HFFc6 (cell line): Measurements from ENCODE around the gene VAMP2. TPM values are rescaled to one million over a fixed set of nuclear protein-coding genes. Genes with fewer than 3 reads are reported as not detected.
A peak's percentile ranks its signal among the peaks of the same experiment; 100 is the strongest.

Source experiments
- DNase-seq: peaks from one replicate; pipeline ENCODE4 v3.0.0-alpha.2; 2018
- H3K27ac Mint-ChIP-seq: 2 replicates; pipeline ENCODE4 v1.8.0; 2020; ENCODE audit warnings: mild to moderate bottlenecking, mixed read lengths
- H3K27me3 Mint-ChIP-seq: 2 replicates; pipeline ENCODE4 v1.8.0; 2021; ENCODE audit warnings: mild to moderate bottlenecking, moderate library complexity, mixed read lengths; ENCODE audit not compliant: insufficient read depth
- H3K36me3 Mint-ChIP-seq: 2 replicates; pipeline ENCODE4 v1.8.0; 2021; ENCODE audit warnings: low read depth, mixed read lengths
- H3K4me1 Mint-ChIP-seq: 2 replicates; pipeline ENCODE4 v1.8.0; 2020; ENCODE audit warnings: low read depth, mixed read lengths
- H3K4me3 Mint-ChIP-seq: 2 replicates; pipeline ENCODE4 v1.8.0; 2020; ENCODE audit warnings: mild to moderate bottlenecking, moderate library complexity, mixed read lengths
- H3K9me3 Mint-ChIP-seq: 2 replicates; pipeline ENCODE4 v1.8.0; 2020; ENCODE audit warnings: mild to moderate bottlenecking, mixed read lengths
- CTCF ChIP-seq: fragments of 200-600 bp; sonication (generic); IDR thresholded peaks from 2 replicates; pipeline ENCODE4 v1.5.0; 2021; ENCODE audit warnings: antibody characterized with exemption, mild to moderate bottlenecking
- total RNA-seq, 6 experiments: library from RNA; stranded (reverse); fragmentation: NEBNext Ultra II Directional; extraction: Animal tissue kit (Norgen Biotek cat#: 25700); gene quantifications; 2 replicates in 1 of 6; 3 replicates in 5 of 6; pipeline ENCODE4 v1.2.3, GENCODE V29; 2021

VAMP2 gene
- total RNA-seq, 6 experiments from 2014 or later: 37.0 to 47.6 (median 44.5) TPM

DNA sequence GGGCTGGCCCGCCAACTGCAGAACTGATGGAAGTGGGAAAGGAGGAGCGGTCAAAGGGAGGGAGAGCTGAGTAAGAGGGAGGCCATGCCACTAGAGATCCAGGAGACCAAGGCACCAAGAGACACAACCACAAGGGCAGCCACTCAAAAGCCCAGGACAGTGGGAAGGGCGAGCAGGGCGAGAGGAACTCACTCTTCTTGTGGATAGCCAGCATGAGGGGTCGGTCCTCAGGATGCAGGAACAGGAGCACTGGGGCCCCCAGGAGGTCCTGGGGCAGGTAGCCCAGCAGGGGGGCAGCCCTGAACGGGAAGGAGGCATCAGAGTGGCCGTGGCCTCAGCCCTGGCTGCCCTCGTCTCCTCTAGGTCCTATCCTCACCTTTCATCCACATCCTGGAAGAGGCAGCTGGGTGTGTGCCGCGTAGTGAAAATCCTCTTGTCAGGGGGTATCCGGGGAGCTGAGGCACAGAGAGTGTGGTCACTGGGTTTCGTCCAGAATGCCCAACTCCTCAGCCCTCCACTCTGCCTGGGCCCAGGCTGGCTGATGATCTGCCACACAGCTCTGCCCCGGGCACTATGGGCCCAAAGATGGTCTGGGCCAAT, 14.8 kb downstream of the VAMP2 start:
- DNase-seq: no peak
- Mint-ChIP-seq H3K36me3 (peaks cover 20% of the 10 kb centered on the region), H3K4me3 (no peak overlapping the region), H3K27ac (peak overlapping the region; percentile 24), H3K9me3 (no peaks in the 10 kb centered on the region), H3K27me3 (peaks cover 40% of the 10 kb centered on the region), H3K4me1 (peaks cover 7% of the 10 kb centered on the region)
- no peak for TF ChIP-seq CTCF

DNA sequence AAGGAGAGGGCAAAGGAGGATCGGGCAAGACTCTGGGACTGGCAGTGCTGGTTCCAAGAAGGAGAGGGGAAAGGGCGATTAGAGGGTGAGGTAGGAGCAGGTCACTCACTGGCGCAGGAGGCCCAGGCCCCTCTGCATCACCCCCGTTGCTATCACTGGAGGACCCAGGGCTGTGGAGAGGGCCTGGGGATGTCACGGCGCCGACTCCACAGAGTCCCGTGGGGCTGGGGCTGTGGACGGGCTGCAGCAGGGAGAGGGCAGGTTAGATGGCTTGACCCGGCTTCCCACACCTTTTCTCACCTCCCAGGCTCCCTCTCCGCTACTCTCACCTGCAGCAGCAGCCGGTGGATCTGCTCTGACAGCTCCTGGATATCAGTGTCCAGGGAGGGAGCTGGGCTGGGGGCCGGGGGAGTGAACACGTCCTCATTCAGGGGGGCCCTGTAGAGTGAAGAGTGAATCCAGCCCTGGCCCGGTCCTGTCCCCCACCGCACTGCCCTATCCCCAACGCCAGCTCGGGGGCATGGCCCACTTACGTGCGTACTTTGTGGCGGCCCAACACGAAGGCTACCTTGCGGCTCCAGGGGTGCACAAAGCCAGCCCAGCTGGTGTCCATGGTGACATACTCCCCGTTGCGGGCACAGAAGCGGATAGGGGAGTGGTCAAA, 15.5 kb downstream of the VAMP2 start:
- peaks cover 37% of the 10 kb centered on the region for H3K27me3 Mint-ChIP-seq
- peak overlapping the region; percentile 24 for H3K27ac Mint-ChIP-seq
- no peak overlapping the region for H3K4me3 Mint-ChIP-seq
- TF ChIP-seq CTCF: no peak
- DNase-seq: no peak
- peaks cover 7% of the 10 kb centered on the region for H3K4me1 Mint-ChIP-seq
- H3K36me3 Mint-ChIP-seq: peaks cover 20% of the 10 kb centered on the region
- H3K9me3 Mint-ChIP-seq: no peaks in the 10 kb centered on the region

DNA sequence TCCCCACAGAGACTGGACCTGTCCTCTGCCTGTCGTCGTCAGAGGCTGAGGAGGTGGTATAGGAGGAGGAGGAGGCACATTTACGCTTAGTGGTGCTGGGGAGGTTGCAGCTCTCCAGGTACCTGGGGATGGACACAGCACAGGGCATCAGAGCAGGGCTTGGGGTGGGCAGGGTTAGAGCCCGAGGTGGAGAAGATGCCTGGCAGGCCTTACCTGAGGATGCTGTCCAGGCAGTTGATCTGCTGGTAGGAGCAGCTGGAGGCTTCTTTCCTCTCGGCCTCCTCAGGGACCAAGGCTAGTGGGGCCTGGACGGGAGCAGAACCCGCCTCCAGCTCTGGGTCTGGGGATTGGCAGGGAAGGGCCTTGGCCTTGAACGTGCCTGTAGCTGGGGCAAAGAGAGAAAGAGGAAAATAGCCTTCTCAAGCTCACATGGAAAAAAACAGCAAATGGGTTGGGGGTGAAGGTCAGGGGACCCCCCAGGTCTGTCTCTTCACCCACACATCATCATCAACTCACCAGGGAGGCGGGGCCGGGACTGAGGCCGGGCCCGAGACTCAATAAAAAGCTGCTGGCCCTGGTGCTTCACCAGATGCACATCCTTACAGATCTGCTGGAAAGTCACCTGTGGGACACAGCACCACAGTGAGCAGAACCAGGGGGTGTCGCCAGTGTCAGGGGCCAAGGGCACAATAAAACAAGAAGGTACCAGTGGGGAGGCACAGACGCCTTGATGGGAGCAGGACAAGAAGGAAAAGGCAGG, 16.2 kb downstream of the VAMP2 start:
- H3K4me1 Mint-ChIP-seq: peaks cover 3% of the 10 kb centered on the region
- peaks cover 34% of the 10 kb centered on the region for H3K27me3 Mint-ChIP-seq
- TF ChIP-seq CTCF: no peak
- no peaks in the 10 kb centered on the region for H3K9me3 Mint-ChIP-seq
- peaks cover 20% of the 10 kb centered on the region for H3K36me3 Mint-ChIP-seq
- H3K4me3 Mint-ChIP-seq: no peak overlapping the region
- DNase-seq: no peak
- H3K27ac Mint-ChIP-seq: peak overlapping the region; percentile 10; the same call in 1 of the 2 replicates

- DNase-seq: no peak
- H3K27me3 Mint-ChIP-seq: peaks cover 38% of the 10 kb centered on the region
- no peak for TF ChIP-seq CTCF
- H3K9me3 Mint-ChIP-seq: no peaks in the 10 kb centered on the region
- peaks cover 20% of the 10 kb centered on the region for H3K36me3 Mint-ChIP-seq
- peak overlapping the region; percentile 18; the same call in 1 of the 2 replicates for H3K27ac Mint-ChIP-seq
- no peaks in the 10 kb centered on the region; the same call in 1 of the 2 replicates for H3K4me1 Mint-ChIP-seq
- H3K4me3 Mint-ChIP-seq: no peak overlapping the region
These were observed 16.9 kb downstream of the VAMP2 start for GRCh38 chr17:8145811-8146210.

DNA sequence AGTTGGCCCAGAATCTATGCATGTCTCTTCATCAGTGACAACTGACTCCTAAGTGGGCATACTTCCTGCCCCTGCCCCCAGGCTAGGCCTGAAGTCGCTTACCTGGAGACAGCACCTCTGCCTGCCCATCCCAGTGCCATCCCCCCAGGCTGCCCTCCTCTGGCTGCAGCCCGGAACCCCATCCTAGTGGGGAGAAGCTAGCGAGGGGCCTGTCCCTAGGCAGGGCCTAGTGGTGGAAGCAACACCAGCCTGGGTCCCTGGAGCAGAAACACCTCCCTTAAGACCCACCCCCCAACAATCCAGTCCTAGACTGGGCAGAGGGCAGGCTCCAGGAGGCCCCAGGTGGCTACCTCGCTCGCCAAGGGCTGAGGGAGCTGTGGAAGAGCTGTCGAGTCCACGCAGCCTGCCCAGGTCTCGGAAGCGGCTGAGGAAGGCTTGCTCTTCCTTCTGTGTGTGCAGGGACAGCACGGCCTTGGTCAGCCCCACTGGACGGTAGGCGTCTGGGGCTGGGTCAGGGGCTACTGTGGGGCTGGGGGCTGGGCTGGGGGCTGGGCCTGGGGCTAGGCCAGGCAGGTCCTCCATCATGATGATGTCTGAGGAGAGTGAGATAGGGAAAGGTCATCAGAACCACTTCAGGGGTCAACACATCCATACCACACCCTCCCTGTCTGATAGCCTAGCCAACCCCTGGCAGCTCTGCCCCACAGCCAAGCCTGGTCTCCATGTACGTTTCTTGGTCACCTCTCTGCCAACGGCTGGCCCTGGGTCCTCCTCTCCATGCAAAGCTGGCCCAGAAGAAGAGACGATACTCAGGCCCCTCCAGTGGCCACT, 18.1 kb downstream of the VAMP2 start:
- H3K36me3 Mint-ChIP-seq: peaks cover 20% of the 10 kb centered on the region
- H3K9me3 Mint-ChIP-seq: no peaks in the 10 kb centered on the region
- H3K27me3 Mint-ChIP-seq: peaks cover 36% of the 10 kb centered on the region
- H3K27ac Mint-ChIP-seq: no peak overlapping the region
- TF ChIP-seq CTCF: no peak
- no peak for DNase-seq
- no peaks in the 10 kb centered on the region for H3K4me1 Mint-ChIP-seq
- H3K4me3 Mint-ChIP-seq: no peak overlapping the region
